WTC11 (cell line): ENCODE measurements around the gene FMO2.

Experiments
- ATF2 ChIP-seq: sonication (generic); formaldehyde crosslinking; IDR thresholded peaks from 2 replicates; pipeline ENCODE4 v1.8.1; 2022; ENCODE audit warnings: low read depth, missing genetic modification reagents, borderline replicate concordance
- ATF3 ChIP-seq: sonication (generic); formaldehyde crosslinking; conservative IDR thresholded peaks from 2 replicates; pipeline ENCODE4 v1.8.1; 2022; ENCODE audit warnings: mild to moderate bottlenecking, missing genetic modification reagents
- CREB1 ChIP-seq: sonication (generic); formaldehyde crosslinking; IDR thresholded peaks from 2 replicates; pipeline ENCODE4 v1.8.0; 2023; ENCODE audit warnings: mild to moderate bottlenecking, missing genetic modification reagents
- E2F4 ChIP-seq: sonication (generic); formaldehyde crosslinking; IDR thresholded peaks from 2 replicates; pipeline ENCODE4 v1.8.1; 2022; ENCODE audit warnings: low read depth, mild to moderate bottlenecking, moderate library complexity, missing genetic modification reagents, borderline replicate concordance
- GABPB1 ChIP-seq: sonication (generic); formaldehyde crosslinking; IDR thresholded peaks from 2 replicates; pipeline ENCODE4 v1.8.1; 2023; ENCODE audit warnings: mild to moderate bottlenecking, missing genetic modification reagents
- HMGXB4 ChIP-seq: sonication (generic); formaldehyde crosslinking; IDR thresholded peaks from 2 replicates; pipeline ENCODE4 v1.8.1; 2023; ENCODE audit warnings: mild to moderate bottlenecking, moderate library complexity, missing genetic modification reagents
- NR2C2 ChIP-seq: sonication (generic); formaldehyde crosslinking; IDR thresholded peaks from 2 replicates; pipeline ENCODE4 v1.8.0; 2022; ENCODE audit warnings: mild to moderate bottlenecking, missing genetic modification reagents
- SP1 ChIP-seq: sonication (generic); formaldehyde crosslinking; conservative IDR thresholded peaks from 2 replicates; pipeline ENCODE4 v1.8.1; 2022; ENCODE audit warnings: missing genetic modification reagents
- TCF7 ChIP-seq: sonication (generic); formaldehyde crosslinking; IDR thresholded peaks from 2 replicates; pipeline ENCODE4 v1.8.0; 2022; ENCODE audit warnings: mild to moderate bottlenecking, low read depth, missing genetic modification reagents, moderate library complexity
- TEAD4 ChIP-seq: sonication (generic); formaldehyde crosslinking; IDR thresholded peaks from 2 replicates; pipeline ENCODE4 v1.8.0; 2022; ENCODE audit warnings: mild to moderate bottlenecking, missing genetic modification reagents
- TP53 ChIP-seq: sonication (generic); formaldehyde crosslinking; IDR thresholded peaks from 2 replicates; pipeline ENCODE4 v1.8.1; 2023; ENCODE audit warnings: mild to moderate bottlenecking, missing genetic modification reagents
- ZNF263 ChIP-seq: sonication (generic); formaldehyde crosslinking; IDR thresholded peaks from 2 replicates; pipeline ENCODE4 v1.8.1; 2022; ENCODE audit warnings: low read depth, mild to moderate bottlenecking, moderate library complexity, missing genetic modification reagents
- TF ChIP-seq, protein P1 (sequence below): fragments of 200-600 bp; IDR thresholded peaks from 2 replicates; pipeline ENCODE4 v1.8.0; 2022; ENCODE audit warnings: antibody characterized with exemption
- TF ChIP-seq, protein P2 (sequence below): sonication (generic); formaldehyde crosslinking; IDR thresholded peaks from 2 replicates; pipeline ENCODE4 v1.8.0; 2023; ENCODE audit warnings: mild to moderate bottlenecking, missing genetic modification reagents

DNA sequence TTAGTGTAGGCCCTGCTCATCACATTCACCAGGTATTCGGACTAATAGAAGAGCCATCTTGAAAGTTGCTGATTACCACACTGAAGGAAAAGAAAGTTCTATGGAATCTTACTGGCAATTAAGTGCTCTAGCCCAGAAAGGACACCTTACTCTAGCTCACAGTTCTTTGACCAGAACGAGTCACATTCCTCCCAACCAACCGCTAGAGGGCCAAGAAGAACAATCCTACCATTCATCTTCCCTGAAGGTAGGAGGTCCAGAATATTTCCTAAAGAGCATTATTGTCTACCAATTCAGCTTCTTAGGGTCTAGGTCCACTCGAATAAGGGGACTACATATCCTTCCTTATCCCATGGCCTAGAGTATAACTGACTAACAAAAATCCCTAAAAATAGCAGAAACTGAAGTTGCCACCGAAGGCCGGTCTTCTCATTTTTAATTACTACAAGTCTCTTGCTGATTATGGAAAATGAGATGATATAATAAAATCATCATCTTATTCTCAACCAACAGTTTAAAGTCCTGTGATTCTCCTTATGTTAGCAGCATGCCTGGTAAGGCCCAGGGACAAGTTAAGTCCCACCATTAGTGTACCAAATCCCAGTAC, 60.5 kb downstream of the FMO2 start:
- TF ChIP-seq TEAD4 (no peak), HMGXB4 (no peak), GABPB1 (no peak), ZNF263 (CRISPR knock-in tag) (no peak), TCF7 (no peak), ATF3 (no peak), SP1 (no peak), NR2C2 (CRISPR knock-in tag) (no peak), CREB1 (CRISPR knock-in tag) (no peak), TP53 (no peak), ATF2 (CRISPR knock-in tag) (no peak), E2F4 (CRISPR knock-in tag) (no peak)
- TF ChIP-seq, protein P1, sequence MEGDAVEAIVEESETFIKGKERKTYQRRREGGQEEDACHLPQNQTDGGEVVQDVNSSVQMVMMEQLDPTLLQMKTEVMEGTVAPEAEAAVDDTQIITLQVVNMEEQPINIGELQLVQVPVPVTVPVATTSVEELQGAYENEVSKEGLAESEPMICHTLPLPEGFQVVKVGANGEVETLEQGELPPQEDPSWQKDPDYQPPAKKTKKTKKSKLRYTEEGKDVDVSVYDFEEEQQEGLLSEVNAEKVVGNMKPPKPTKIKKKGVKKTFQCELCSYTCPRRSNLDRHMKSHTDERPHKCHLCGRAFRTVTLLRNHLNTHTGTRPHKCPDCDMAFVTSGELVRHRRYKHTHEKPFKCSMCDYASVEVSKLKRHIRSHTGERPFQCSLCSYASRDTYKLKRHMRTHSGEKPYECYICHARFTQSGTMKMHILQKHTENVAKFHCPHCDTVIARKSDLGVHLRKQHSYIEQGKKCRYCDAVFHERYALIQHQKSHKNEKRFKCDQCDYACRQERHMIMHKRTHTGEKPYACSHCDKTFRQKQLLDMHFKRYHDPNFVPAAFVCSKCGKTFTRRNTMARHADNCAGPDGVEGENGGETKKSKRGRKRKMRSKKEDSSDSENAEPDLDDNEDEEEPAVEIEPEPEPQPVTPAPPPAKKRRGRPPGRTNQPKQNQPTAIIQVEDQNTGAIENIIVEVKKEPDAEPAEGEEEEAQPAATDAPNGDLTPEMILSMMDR = peak; percentile 40
- TF ChIP-seq, protein P2, sequence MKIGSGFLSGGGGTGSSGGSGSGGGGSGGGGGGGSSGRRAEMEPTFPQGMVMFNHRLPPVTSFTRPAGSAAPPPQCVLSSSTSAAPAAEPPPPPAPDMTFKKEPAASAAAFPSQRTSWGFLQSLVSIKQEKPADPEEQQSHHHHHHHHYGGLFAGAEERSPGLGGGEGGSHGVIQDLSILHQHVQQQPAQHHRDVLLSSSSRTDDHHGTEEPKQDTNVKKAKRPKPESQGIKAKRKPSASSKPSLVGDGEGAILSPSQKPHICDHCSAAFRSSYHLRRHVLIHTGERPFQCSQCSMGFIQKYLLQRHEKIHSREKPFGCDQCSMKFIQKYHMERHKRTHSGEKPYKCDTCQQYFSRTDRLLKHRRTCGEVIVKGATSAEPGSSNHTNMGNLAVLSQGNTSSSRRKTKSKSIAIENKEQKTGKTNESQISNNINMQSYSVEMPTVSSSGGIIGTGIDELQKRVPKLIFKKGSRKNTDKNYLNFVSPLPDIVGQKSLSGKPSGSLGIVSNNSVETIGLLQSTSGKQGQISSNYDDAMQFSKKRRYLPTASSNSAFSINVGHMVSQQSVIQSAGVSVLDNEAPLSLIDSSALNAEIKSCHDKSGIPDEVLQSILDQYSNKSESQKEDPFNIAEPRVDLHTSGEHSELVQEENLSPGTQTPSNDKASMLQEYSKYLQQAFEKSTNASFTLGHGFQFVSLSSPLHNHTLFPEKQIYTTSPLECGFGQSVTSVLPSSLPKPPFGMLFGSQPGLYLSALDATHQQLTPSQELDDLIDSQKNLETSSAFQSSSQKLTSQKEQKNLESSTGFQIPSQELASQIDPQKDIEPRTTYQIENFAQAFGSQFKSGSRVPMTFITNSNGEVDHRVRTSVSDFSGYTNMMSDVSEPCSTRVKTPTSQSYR (CRISPR knock-in tag) = no peak
